SH-SY5Y (cell line): Measurements from ENCODE around the gene CBX4.

Experiments used
- GATA2 ChIP-seq: IDR thresholded peaks from 2 replicates; pipeline ENCODE4 v1.6.1; 2011; ENCODE audit warnings: mild to moderate bottlenecking, low read depth, low read length
- GATA3 ChIP-seq: IDR thresholded peaks from 2 replicates; pipeline ENCODE4 v1.6.1; 2011; ENCODE audit warnings: low read depth, mild to moderate bottlenecking, low read length, moderate library complexity

GRCh38 chr17:79849953-79850352 lies 10.7 kb upstream of the CBX4 start:
- TF ChIP-seq GATA2, result no peak
- no peak for TF ChIP-seq GATA3
